Activated naive CD8-positive, alpha-beta T cell treated with anti-CD3 and anti-CD28 coated beads, Interleukin-2, amount 50 U/mL, for 16 hours (primary cell): ENCODE data around the gene ATF6.
"Not testable (repeated sequence)": the region's sequence is repeated elsewhere in the genome, so short reads cannot be mapped to it uniquely, and the experiment has no call there.

Source experiments
- DNase-seq: peaks from one replicate; pipeline ENCODE4 v3.0.0-alpha.2; 2020; ENCODE audit warnings: low read depth, low spot score

Gene ATF6

DNA sequence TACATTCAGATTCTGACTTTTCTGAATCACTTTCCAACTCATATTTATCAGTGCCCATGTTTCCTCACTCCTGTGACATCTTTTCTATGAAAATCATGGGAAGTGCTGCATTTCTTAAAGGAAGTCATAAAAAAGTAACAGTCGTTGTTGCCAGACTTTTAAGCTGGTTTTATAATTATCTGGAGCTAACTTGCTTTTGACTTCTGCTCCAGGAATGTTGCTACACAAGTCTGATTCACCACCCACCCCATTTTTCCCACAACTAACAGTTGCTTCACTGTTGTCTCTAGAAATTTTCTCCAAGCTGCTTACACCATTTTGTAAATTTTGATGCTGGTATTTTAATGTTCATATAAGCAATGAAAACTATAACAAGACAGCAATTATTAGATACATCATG lies 32.6 kb upstream of the ATF6 start:
- no peak for DNase-seq

DNA sequence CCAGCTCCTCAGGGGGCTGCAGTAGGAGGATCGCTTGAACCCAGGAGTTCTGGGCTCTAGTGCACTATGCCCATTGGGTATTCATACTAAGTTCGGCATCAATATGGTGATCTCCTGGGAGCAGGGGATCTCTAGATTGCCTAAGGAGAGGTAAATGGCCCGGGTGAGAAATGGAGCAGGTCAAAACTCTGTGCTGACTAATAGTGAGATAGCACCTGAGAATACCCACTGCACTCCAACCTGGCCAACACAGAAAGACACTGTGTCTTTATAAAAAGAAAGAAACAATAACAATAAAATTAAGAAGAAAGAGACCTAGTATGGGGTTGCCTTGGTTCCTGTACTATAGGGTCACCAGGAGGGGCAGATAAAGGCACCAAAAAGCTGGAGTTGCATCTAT lies 30.3 kb upstream of the ATF6 start:
- DNase-seq = no peak

DNA sequence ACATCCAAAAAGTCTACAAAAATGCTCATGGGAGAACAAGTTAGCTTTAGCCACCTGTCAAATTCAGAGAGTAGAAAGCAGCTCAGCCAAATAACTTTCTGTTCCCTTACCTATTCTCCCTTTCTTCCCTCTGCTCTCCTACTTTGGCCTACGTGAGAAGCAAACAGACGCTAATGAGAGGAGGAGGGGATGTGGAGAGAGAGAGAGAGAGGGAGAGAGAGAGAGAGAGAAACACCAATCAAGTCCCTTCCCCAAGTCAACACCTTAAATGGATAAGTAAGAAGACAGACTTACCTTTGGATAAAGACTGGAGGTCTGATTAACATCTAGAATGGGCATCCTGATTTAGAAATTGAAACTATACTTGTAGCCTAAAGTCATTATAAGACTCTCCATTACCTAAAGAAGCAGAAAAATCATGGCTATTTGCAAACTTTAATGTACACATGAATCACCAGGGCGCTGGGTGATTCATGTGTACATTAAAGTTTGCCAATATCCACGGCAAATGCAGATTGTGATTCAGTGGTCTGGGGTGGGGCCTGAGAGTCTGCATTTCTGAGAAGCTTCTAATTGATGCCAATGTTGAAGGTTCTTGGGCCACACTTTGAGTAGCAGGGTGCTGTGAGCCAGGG lies 29.7 kb upstream of the ATF6 start:
- DNase-seq = no peak

DNA sequence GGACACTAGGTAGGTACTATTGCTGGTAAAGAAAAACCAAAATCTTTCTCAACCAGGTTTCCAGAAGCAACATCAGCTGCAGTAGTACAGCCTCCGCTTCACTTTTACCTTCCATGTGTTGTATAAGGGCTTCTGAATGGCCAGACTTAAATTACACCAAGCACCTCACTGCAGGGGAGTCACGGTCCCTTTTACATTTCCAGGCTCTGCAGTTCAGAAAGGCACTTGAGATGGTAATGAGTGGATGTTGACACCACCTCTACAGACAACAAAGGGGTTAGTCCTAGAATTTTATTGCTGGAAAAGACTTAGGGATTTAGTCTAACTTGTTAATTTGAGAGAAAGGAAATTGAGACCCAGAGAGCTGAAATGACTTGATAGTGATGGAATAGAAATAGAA lies 28.5 kb upstream of the ATF6 start:
- DNase-seq = no peak

DNA sequence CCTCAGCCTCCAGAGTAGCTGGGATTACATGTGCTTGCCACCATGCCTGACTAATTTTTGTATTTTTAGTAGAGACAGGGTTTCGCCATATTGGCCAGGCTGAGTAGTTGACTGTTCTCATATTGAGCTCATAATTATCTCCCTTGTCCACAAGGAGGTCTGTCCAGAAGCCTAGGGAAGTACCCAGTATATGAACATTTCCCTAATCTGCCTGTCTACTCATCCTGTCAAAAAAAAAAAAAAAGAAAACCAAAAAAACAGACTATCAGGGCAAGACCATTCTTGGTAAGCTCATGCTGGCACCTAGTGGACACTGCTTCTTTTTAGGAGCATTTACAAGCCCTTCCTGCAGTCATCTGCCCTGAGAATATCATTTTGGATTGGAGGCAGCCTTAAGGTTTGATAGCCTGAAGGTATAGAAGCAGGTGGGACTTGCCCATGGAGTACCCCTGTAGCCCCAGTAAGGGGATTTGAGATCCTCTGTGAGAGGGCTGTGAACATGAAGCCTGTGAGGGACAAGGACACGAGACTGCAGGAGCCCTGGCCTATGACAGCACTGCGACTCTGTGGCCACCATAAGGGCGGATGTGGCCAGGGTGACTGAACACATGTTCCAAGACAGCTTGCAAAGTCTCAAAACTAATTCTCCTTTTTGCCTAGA lies 27.4 kb upstream of the ATF6 start:
- DNase-seq = no peak

DNA sequence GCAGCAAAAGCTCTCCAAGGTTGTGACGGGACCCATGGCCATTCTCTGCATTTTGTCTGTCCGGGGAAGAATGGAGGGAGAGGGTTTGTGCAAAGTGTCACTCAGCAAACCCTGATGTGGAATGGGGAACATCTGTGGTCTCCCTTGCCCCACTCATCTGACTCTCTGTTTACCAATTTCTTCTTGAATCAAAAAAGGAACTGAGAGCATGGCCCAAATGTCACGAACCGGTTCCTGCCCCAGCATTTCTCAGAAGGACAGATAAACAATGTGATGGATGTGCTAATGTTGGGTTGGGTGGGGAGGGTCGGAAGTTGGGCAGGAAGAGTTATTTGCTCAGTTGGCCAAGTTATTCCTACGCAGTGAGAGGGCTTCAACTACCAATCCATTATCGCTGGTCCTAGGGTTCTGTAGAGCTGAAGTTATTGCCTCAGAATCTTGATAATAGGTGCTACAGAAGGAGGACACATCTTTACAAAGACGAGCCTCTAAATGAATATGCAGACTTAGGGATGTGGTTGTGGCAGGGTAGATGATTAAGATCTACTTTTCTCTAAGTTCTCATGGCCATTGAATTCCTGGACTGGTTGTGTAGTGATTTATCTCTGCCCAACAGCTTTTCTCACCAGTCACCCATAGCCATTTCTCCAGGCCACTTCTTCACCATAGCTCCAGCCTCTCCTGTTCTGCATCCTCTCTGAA lies 26.1 kb upstream of the ATF6 start:
- DNase-seq = no peak

DNA sequence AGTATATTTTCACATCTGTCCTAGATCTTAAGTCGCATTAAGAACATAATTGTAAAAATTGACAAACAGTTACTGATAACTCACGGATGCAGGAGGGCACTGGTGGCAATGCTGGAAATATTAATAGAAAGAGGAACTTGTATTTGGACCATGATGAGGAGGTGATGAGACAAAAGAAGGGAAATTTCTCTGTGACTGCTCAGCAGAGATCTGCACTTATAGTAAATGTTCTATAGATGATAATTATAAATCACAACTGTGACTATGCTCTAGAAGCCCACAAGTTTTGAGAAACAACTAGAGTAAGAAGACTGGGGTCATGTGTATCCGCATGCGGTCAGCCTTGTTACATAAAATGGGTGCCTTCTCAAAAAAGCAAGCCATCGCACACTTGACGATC lies 25.2 kb upstream of the ATF6 start:
- no peak for DNase-seq

DNA sequence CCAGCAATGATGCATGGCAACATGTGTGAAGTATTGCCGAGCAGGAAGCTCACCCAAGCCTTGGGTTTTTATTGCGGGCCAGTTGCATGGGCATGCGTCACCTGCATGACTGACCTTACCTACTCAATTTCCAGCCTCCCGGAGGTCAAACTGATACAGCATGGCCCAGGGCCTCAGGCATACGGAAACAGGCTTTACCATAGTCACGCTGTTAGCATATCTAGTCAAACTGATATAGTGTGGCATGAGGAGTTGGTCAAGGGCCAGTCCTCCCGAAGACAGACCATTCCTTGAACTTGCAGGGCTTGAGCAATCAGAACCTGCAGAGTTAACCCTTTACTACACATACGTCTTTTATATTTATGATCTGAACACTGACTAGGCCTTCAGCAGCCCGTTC lies 22.9 kb upstream of the ATF6 start:
- DNase-seq = no peak

DNA sequence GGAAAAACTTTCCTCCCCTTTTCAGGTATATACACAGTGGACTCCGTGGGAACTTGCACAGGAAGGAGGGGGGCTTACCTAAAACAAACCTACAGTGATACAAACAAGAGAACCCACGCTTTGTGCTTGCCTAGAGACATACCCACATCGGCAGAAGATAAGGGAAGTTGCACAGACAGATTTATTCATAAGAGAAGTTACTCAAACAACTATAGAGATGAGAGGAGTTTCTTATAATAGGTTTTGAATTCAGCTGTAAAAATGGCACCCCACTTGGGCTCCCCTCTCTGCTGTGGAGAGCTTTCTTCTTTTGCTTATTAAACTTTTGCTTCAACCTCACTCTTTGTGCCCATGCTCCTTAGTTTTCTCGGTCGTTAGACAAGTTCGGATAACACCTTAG lies 18.3 kb upstream of the ATF6 start:
- DNase-seq = no peak

DNA sequence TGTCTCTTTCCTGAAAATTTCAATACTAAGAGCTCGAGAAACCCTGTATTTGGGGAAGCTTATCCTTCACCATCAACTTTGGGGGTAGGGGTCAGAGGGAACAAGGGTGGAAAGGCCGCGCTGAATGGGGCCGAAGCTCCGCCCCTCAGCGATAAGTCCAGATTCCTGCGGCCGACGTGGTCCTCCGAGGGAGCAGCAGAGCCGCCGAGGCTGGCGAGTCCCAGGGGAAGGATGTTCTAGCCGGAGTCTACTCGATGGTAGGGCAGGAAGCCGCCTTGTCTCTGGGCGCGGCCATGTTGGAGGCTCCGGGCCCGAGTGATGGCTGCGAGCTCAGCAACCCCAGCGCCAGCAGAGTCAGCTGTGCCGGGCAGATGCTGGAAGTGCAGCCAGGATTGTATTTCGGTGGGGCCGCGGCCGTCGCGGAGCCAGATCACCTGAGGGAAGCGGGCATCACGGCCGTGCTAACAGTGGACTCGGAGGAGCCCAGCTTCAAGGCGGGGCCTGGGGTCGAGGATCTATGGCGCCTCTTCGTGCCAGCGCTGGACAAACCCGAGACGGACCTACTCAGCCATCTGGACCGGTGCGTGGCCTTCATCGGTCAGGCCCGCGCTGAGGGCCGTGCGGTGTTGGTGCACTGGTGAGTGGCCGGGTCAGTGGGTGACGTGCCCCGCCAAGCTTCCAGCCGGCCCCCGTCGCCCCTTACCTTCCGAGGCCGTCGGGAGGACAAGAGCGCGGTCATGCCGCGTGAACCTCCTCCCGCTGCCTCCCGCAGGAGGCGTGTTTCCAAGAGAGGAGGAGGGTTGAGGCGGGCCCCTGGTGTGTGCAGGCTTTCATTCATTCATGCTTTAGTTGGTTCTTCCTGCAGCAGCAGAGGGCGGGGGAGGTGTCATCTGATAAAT lies 16.4 kb upstream of the ATF6 start, which contains the start of gene DUSP12:
Gene DUSP12 (plus strand): TSS at position 278 of the 899 bp plus-strand sequence. CDS start 16 bp downstream, at position 294.
- DNase-seq = peak; percentile 74

- no peak for DNase-seq
These were observed 2.5 kb upstream of the ATF6 start for GRCh38 chr1:161763522-161764098.

- DNase-seq = no peak
These were observed 2.3 kb downstream of the ATF6 start for GRCh38 chr1:161768461-161768860.

DNA sequence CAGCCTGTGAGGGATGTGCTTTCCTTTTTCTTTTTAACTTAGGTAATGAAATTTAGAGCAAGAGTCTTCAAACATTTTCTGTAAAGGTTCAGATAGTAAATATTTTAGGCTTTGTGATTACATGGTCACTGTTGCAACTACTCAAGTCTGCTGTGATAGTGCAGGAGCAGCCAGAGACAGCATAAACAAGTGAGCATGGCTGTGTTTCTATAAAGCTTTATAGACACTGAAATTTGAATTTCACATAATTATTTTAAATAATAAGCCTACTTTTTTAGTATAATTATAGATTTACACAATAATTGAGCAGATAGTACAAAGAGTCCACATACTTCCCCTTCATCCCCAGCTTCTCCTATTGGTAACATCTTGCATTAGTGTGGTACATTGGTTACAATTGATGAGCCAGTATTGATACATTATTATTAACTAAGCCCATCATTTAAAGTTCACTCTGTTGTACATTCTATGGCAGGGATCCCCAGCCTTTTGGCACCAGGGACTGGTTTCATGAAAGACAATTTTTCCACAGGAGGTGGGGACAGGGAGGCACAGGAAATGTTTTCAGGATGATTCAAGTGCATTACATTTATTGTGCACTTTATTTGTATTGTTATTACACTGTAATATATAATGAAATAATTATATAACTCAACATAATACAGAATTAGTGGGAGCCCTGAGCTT lies 3.0 kb downstream of the ATF6 start:
- DNase-seq = no peak

DNA sequence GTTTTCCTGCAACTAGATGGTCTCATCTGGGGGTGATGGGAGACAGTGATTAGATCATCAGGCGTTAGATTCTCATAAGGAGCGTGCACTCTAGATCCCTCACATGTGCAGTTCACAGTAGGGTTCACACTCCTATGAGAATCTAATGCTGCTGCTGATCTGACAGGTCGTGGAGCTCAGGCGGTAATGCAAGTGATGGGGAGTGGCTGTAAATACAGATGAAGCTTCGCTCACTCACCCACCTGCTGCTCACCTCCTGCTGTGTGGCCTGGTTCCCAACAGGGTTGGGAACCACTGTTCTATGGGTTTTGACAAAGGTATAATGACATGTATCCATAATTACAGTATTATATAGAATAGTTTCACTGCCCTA lies 3.5 kb downstream of the ATF6 start:
- not testable (repeated sequence) for DNase-seq

- no peak for DNase-seq
These were observed 4.1 kb downstream of the ATF6 start for GRCh38 chr1:161770250-161770649.

DNA sequence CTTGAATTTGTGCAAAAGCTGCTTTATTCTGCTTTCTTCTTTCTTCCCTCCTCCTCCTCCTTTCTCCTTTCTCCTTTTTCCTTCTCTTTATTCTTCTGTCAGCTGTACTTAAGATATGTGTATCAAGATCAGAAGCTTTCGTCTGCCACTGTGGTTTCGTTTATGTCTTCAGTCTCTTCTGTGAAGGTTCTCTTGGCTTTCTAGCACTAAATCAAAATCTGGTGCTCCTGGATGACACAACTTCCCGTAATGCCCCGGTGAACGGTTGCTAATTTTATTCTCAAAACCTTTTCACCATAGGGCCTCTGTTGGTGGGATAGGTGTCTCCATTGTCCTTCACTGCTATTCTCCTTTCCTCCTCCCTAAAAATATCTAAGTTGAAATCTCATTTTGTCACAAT lies 5.0 kb downstream of the ATF6 start:
- DNase-seq = no peak

GRCh38 chr1:161771973-161772372 lies 5.9 kb downstream of the ATF6 start:
- no peak for DNase-seq

DNA sequence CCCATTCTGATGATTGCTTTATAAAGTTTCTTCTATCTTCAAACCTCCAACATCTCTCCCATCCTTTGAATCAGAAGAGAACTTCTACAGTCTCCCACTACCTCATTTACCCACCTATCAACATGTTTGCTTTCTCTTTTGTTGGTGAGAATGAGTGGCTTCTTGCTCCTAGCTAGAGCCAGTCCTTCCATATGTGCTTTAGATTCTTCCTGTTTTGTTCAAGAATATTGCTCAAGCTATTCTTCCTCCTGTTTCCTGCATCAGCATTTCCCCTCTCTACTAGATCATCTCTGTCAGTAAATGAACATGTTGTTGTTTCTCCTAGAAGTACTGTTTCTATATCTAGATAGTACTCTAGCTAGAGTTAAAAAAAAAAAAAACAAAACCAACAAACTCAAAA lies 6.3 kb downstream of the ATF6 start:
- no peak for DNase-seq

GRCh38 chr1:161773791-161774190 lies 7.7 kb downstream of the ATF6 start:
- no peak for DNase-seq

DNA sequence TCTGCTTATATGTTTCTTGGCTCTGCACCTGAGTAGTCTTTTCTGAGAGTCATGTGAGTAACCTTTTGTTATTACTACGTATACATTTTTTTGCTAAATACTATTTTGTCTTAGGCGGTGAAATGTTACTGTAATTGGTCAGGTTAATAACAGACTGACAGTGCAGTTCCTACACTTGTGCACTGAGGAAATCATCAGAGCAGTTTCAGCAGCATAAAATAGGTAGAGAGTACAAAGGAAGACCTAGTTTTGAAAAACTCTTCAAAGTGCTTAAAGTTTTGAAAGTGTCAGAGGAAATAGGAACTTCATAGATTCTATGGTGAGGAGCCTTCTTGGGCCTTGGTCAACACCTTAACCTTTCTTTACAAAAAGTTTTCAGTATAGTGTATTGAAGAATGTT lies 11.1 kb downstream of the ATF6 start:
- DNase-seq = no peak

GRCh38 chr1:161778522-161778921 lies 12.4 kb downstream of the ATF6 start:
- no peak for DNase-seq
